GM12878 (cell line): Measurements from ENCODE around the gene C10orf105. TPM values are rescaled to one million over a fixed set of nuclear protein-coding genes. Genes with fewer than 3 reads are reported as not detected.

Experiments used
- CEBPZ ChIP-seq: fragments of 150-350 bp; IDR thresholded peaks from 2 replicates; pipeline ENCODE4 v1.6.1; 2016; ENCODE audit warnings: low read depth, low read length
- HCFC1 ChIP-seq: fragments of 150-350 bp; IDR thresholded peaks from 2 replicates; pipeline ENCODE4 v1.6.1; 2014; ENCODE audit warnings: low read length
- HDAC2 ChIP-seq: fragments of 200-600 bp; sonication (generic); IDR thresholded peaks from 2 replicates; pipeline ENCODE4 v1.6.1; 2017
- IKZF1 ChIP-seq: fragments of 450-650 bp; conservative IDR thresholded peaks from 2 replicates; pipeline ENCODE4 v1.6.1; 2017; ENCODE audit warnings: antibody characterized with exemption, mild to moderate bottlenecking
- IKZF2 ChIP-seq, 2 experiments: fragments of 450-650 bp; IDR thresholded peaks; 2 replicates each; pipeline ENCODE4 v1.6.1; 2017; ENCODE audit warnings: mild to moderate bottlenecking in 2 of 2, moderate library complexity in 2 of 2
- KLF5 ChIP-seq: fragments of 450-650 bp; IDR thresholded peaks from 2 replicates; pipeline ENCODE4 v1.6.1; 2014; ENCODE audit warnings: mild to moderate bottlenecking; ENCODE audit not compliant: partially characterized antibody
- MAX ChIP-seq: IDR thresholded peaks from 2 replicates; pipeline ENCODE4 v1.6.1; 2012; ENCODE audit warnings: low read depth, low read length, improper control_type of control experiment
- MTA2 ChIP-seq: fragments of 450-650 bp; IDR thresholded peaks from 2 replicates; pipeline ENCODE4 v1.6.1; 2016; ENCODE audit warnings: low read depth, mild to moderate bottlenecking, moderate library complexity
- POLR2A ChIP-seq: IDR thresholded peaks from 2 replicates; pipeline ENCODE4 v1.6.1; 2011; ENCODE audit warnings: low read depth, mild to moderate bottlenecking, low read length
- POLR2AphosphoS5 ChIP-seq: IDR thresholded peaks from 2 replicates; pipeline ENCODE4 v1.6.1; 2011; ENCODE audit warnings: mild to moderate bottlenecking, low read length, inconsistent platforms
- SMARCA5 ChIP-seq: fragments of 450-650 bp; IDR thresholded peaks from 2 replicates; pipeline ENCODE4 v1.6.1; 2017; ENCODE audit warnings: mild to moderate bottlenecking
- SP1 ChIP-seq: IDR thresholded peaks from one replicate; pipeline ENCODE4 v1.6.1; 2011; ENCODE audit warnings: low read depth, low read length
- SPI1 ChIP-seq: IDR thresholded peaks from 2 replicates; pipeline ENCODE4 v1.6.1; 2011; ENCODE audit warnings: low read depth, mild to moderate bottlenecking, low read length, moderate library complexity, borderline replicate concordance; ENCODE audit not compliant: insufficient read depth
- SUZ12 ChIP-seq: fragments of 200-600 bp; sonication (generic); IDR thresholded peaks from one replicate; pipeline ENCODE4 v1.6.1; 2018; ENCODE audit warnings: antibody characterized with exemption, mild to moderate bottlenecking; ENCODE audit not compliant: unreplicated experiment
- TCF12 ChIP-seq: IDR thresholded peaks from 2 replicates; pipeline ENCODE4 v1.6.1; 2011; ENCODE audit warnings: low read depth, mild to moderate bottlenecking, low read length
- YY1 ChIP-seq: IDR thresholded peaks from 2 replicates; pipeline ENCODE4 v1.6.1; 2011; ENCODE audit warnings: low read depth, mild to moderate bottlenecking, low read length
- ZNF592 ChIP-seq: fragments of 450-650 bp; IDR thresholded peaks from 2 replicates; pipeline ENCODE4 v1.6.1; 2017; ENCODE audit warnings: mild to moderate bottlenecking, moderate library complexity
- ZNF687 ChIP-seq: fragments of 450-650 bp; IDR thresholded peaks from 2 replicates; pipeline ENCODE4 v1.6.1; 2017; ENCODE audit warnings: mild to moderate bottlenecking, moderate library complexity
- polyA plus RNA-seq, 11 experiments: library from polyadenylated mRNA; depleted of rRNA in 4 of 11; unstranded in 6 of 11; stranded (reverse) in 5 of 11; fragments of >200 nt; fragmentation: Nextera tagmentation in 4 of 11; fragmentation: Illumina TruSeq in 1 of 11; extraction: Ambion mirVana in 4 of 11; extraction: Trizol in 1 of 11; gene quantifications; 1 replicate in 1 of 11; 2 replicates in 10 of 11; pipeline versions ENCODE4 v1.2.1 to v1.2.3, GENCODE V29; 2011 to 2016; ENCODE audit warnings: inconsistent platforms in 2 of 11, missing spikeins in 2 of 11, low read depth in 1 of 11
- total RNA-seq, 4 experiments: library from RNA; depleted of rRNA in 3 of 4; stranded (reverse); fragments of >200 nt in 3 of 4; fragmentation: Illumina TruSeq in 1 of 4; extraction: Trizol in 1 of 4; gene quantifications; 2 replicates each; pipeline versions ENCODE4 v1.2.1 to v1.2.3, GENCODE V29; 2013 to 2021

Gene C10orf105
- total and polyA plus RNA-seq, 10 of the 15 experiments (the other 5 are each of a cell fraction or from before 2014, with no cell fraction given): 0.04 to 0.06 (median 0.05) TPM; not detected in 7

- 0 out of 2 replicates have a peak, but pooled peaks have one; percentile 32 for TF ChIP-seq ZNF687
- TF ChIP-seq ZNF592: no peak
- TF ChIP-seq SMARCA5: 0 out of 2 replicates have a peak, but pooled peaks have one; percentile 83
- peak; percentile 17; the same call in 1 of the 2 replicates for TF ChIP-seq MTA2
- no peak for TF ChIP-seq MAX
- TF ChIP-seq POLR2A: peak; percentile 79
- no peak; the same call in 1 of the 2 replicates for TF ChIP-seq SPI1
- no peak for TF ChIP-seq SUZ12
- peak; percentile 39 for TF ChIP-seq SP1
- 0 out of 2 replicates have a peak, but pooled peaks have one; percentile 5 for TF ChIP-seq HCFC1
- TF ChIP-seq CEBPZ: no peak
- TF ChIP-seq HDAC2: no peak
- TF ChIP-seq IKZF1: 0 out of 2 replicates have a peak, but pooled peaks have one; percentile 25
- 0 out of 2 replicates have a peak, but pooled peaks have one; percentile 21 for TF ChIP-seq TCF12
- peak; percentile 69 for TF ChIP-seq YY1
- TF ChIP-seq POLR2AphosphoS5: peak; percentile 47
- TF ChIP-seq KLF5: no peak
- peak in 1 of 2 experiments; percentile 39; a peak in 2 of 4 replicates for TF ChIP-seq IKZF2 (IDR thresholded peaks at IDR 0.05)
Measured at GRCh38 chr10:71727738-71728737, 8.5 kb upstream of the C10orf105 start (continued).
